Measurements from ENCODE around the gene GLP2R.

DNA sequence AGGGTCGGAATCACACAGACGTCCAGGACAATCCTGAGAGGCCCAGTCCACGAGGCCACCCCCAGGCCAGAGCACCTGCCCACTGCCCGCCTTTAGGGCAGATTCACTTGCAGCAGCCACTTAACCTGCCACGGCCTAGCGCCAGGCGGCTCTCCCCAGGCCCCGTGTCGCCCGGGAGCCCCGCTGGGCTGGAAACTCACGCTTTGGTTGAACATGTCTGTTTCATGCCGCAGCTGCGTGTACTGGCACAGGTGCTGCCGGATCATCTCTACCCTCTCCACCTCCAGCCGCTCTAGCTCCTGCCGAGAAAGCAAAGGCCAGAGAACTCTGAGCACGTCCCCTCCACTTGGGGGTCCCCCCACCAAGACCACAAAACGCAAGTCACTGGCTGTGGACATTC lies 92.1 kb downstream of the GLP2R start:
- TF ChIP-seq EP300 (IDR thresholded peaks at IDR 0.05) (no peak), CTCF (IDR thresholded peaks at IDR 0.05) (no peak)
